Pons (tissue), 1 donor: ENCODE data around the gene ANKRD37.
"Not testable (repeated sequence)": the region's sequence is repeated elsewhere in the genome, so short reads cannot be mapped to it uniquely, and the experiment has no call there.

Experiments
- DNase-seq: peaks from one replicate; pipeline ENCODE4 v3.0.0-alpha.2; 2016; ENCODE audit warnings: low spot score

ANKRD37 gene

GRCh38 chr4:185396724-185397385 is at the start of gene ANKRD37:
TSS of gene ANKRD37 (plus strand) at chr4:185396841. CDS start at chr4:185396924, 83 bp downstream.
- DNase-seq, result peak; percentile 30

- no peak for DNase-seq
These were observed 49.6 kb upstream of the ANKRD37 start for GRCh38 chr4:185346975-185347601.

- no peak for DNase-seq
These were observed 45.0 kb upstream of the ANKRD37 start for GRCh38 chr4:185351691-185352090.

- DNase-seq, result no peak
These were observed 44.4 kb upstream of the ANKRD37 start for GRCh38 chr4:185352202-185352601.

GRCh38 chr4:185352741-185353140 is 43.9 kb upstream of the ANKRD37 start:
- DNase-seq, result no peak

GRCh38 chr4:185357211-185357610 is 39.4 kb upstream of the ANKRD37 start:
- DNase-seq, result no peak

GRCh38 chr4:185357733-185358440 is 38.8 kb upstream of the ANKRD37 start:
- no peak for DNase-seq

- DNase-seq, result no peak
These were observed 38.1 kb upstream of the ANKRD37 start for GRCh38 chr4:185358514-185358913.

- no peak for DNase-seq
These were observed 37.7 kb upstream of the ANKRD37 start for GRCh38 chr4:185358959-185359358.

- DNase-seq, result no peak
These were observed 36.7 kb upstream of the ANKRD37 start for GRCh38 chr4:185359767-185360446.

GRCh38 chr4:185361872-185362271 is 34.8 kb upstream of the ANKRD37 start:
- no peak for DNase-seq

- not testable (repeated sequence) for DNase-seq
These were observed 34.1 kb upstream of the ANKRD37 start for GRCh38 chr4:185362570-185362969.

GRCh38 chr4:185363251-185363650 is 33.4 kb upstream of the ANKRD37 start:
- no peak for DNase-seq

GRCh38 chr4:185364886-185365285 is 31.8 kb upstream of the ANKRD37 start:
- no peak for DNase-seq

- no peak for DNase-seq
These were observed 26.9 kb upstream of the ANKRD37 start for GRCh38 chr4:185369731-185370130.

- no peak for DNase-seq
These were observed 26.2 kb upstream of the ANKRD37 start for GRCh38 chr4:185370268-185370949.

- no peak for DNase-seq
These were observed 24.9 kb upstream of the ANKRD37 start for GRCh38 chr4:185371702-185372101.

- DNase-seq, result no peak
These were observed 22.6 kb upstream of the ANKRD37 start for GRCh38 chr4:185374027-185374426.

GRCh38 chr4:185374573-185374972 is 22.1 kb upstream of the ANKRD37 start:
- no peak for DNase-seq

GRCh38 chr4:185378264-185378663 is 18.4 kb upstream of the ANKRD37 start:
- DNase-seq, result no peak

- no peak for DNase-seq
These were observed 17.0 kb upstream of the ANKRD37 start for GRCh38 chr4:185379326-185380295.
